ENCODE measurements around the gene KPNA1.

DNA sequence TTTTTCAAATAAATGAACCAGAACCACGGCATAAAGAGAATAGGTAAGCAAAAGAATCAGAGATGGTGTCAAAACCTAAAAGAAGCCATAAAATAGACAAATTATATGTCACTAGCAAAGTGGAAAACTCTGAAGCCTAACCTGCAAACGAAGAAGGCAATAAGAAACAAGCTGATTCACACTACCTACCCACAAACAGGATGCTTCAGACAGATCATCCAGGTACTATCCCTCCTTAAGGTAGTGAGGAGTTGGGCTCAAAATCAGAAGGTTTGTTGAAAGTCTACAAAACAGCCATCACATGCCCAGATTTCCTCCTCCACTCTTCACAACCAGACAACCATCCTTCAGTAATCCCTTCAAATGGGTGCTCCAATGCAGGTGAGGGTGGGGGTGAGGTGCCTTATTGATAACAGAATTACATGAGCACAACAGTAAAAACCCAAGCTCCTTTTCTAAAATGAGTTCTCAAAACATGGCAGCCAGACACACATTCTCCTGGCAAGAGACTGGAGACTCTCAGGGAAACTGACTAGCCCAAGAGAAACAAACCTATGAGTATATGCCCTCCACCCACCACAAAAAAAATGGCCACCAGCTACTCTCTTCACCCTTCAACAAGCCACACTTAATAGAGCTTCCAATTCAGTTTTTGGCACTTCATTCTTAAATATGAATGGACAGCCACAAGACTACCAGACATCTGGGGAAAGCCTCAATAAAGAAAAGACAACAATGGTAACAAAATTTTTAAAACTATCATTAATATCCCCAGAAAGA lies 6.4 kb downstream of the KPNA1 start:
- TF ChIP-seq, protein P1, sequence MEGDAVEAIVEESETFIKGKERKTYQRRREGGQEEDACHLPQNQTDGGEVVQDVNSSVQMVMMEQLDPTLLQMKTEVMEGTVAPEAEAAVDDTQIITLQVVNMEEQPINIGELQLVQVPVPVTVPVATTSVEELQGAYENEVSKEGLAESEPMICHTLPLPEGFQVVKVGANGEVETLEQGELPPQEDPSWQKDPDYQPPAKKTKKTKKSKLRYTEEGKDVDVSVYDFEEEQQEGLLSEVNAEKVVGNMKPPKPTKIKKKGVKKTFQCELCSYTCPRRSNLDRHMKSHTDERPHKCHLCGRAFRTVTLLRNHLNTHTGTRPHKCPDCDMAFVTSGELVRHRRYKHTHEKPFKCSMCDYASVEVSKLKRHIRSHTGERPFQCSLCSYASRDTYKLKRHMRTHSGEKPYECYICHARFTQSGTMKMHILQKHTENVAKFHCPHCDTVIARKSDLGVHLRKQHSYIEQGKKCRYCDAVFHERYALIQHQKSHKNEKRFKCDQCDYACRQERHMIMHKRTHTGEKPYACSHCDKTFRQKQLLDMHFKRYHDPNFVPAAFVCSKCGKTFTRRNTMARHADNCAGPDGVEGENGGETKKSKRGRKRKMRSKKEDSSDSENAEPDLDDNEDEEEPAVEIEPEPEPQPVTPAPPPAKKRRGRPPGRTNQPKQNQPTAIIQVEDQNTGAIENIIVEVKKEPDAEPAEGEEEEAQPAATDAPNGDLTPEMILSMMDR (IDR thresholded peaks at IDR 0.05): no peak
- TF ChIP-seq HDAC2 (IDR thresholded peaks at IDR 0.05): no peak
- TF ChIP-seq, protein P2, sequence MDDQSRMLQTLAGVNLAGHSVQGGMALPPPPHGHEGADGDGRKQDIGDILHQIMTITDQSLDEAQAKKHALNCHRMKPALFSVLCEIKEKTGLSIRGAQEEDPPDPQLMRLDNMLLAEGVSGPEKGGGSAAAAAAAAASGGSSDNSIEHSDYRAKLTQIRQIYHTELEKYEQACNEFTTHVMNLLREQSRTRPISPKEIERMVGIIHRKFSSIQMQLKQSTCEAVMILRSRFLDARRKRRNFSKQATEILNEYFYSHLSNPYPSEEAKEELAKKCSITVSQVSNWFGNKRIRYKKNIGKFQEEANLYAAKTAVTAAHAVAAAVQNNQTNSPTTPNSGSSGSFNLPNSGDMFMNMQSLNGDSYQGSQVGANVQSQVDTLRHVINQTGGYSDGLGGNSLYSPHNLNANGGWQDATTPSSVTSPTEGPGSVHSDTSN (IDR thresholded peaks at IDR 0.05): no peak
- TF ChIP-seq RFX5 (IDR thresholded peaks at IDR 0.05): no peak
- no peak for TF ChIP-seq RAD21 (conservative IDR thresholded peaks at IDR 0.05 in 1 of 2, IDR thresholded peaks at IDR 0.05 in 1 of 2)
- TF ChIP-seq POLR2AphosphoS2 (conservative IDR thresholded peaks at IDR 0.05; ENCODE audit: low read length): no peak
- TF ChIP-seq, protein P3, sequence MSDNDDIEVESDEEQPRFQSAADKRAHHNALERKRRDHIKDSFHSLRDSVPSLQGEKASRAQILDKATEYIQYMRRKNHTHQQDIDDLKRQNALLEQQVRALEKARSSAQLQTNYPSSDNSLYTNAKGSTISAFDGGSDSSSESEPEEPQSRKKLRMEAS (IDR thresholded peaks at IDR 0.05): no peak
- no peak for TF ChIP-seq SREBF2 (IDR thresholded peaks at IDR 0.05)
- TF ChIP-seq POLR2A (IDR thresholded peaks at IDR 0.05; ENCODE audit: low read length): no peak
